ENCODE data around the gene ANKDD1A.

GRCh38 chr15:64997745-64998375 lies 86.2 kb downstream of the ANKDD1A start:
- TF ChIP-seq CTCF (IDR thresholded peaks at IDR 0.05) (no peak), SIN3A (IDR thresholded peaks at IDR 0.05; ENCODE audit: borderline replicate concordance, insufficient read depth, low read depth, low read length) (no peak), REST (IDR thresholded peaks at IDR 0.05; ENCODE audit: insufficient read depth in 1 of 2, low read depth in 2 of 2, low read length in 1 of 2) (no peak)

Data from Panc1 (cell line).